Posterior vena cava (tissue), 2 donors: ENCODE data around the gene SORL1. TPM values are rescaled to one million over a fixed set of nuclear protein-coding genes. Genes with fewer than 3 reads are reported as not detected.
"Not testable (repeated sequence)": the region's sequence is repeated elsewhere in the genome, so short reads cannot be mapped to it uniquely, and the experiment has no call there.

Source experiments
- DNase-seq: peaks from one replicate; pipeline ENCODE4 v3.0.0-alpha.2; 2020; ENCODE audit warnings: low spot score
- intact Hi-C, 2 donors: fragments of 100-400 bp; cut with DNase I; formaldehyde crosslinking; loops; one replicate each; pipeline versions ENCODE4 v1.14.1 to v1.14.2; 2022 to 2023
- total RNA-seq, 2 donors: library from RNA; stranded (reverse); fragmentation: NEBNext Ultra II Directional; extraction: Animal tissue kit (Norgen Biotek cat#: 25700); gene quantifications; one replicate each; pipeline ENCODE4 v1.2.1, GENCODE V29; 2021
- donor health status: DM: yes; HTN: yes; CAD: no.
- donor health status: DM: yes; HTN: yes; CAD: no.

SORL1 gene
- total RNA-seq, 2 donors from 2014 or later, result 9.4 to 15.7 TPM

GRCh38 chr11:121466063-121466794 lies 14.1 kb downstream of the SORL1 start:
- intact Hi-C loops, result loop anchor here in 1 of 2 donors (5.0 kb wide), 1 partner anchor 51 kb away; no protein-coding TSS in a partner anchor

GRCh38 chr11:121467471-121467870 lies 15.4 kb downstream of the SORL1 start:
- DNase-seq, result no peak
- intact Hi-C loops, result loop anchor here in 1 of 2 donors (5.0 kb wide), 1 partner anchor 50 kb away; no protein-coding TSS in a partner anchor

More at GRCh38 chr11:121466063-121466794, 14.1 kb downstream of the SORL1 start:
- DNase-seq, result peak; percentile 95

DNA sequence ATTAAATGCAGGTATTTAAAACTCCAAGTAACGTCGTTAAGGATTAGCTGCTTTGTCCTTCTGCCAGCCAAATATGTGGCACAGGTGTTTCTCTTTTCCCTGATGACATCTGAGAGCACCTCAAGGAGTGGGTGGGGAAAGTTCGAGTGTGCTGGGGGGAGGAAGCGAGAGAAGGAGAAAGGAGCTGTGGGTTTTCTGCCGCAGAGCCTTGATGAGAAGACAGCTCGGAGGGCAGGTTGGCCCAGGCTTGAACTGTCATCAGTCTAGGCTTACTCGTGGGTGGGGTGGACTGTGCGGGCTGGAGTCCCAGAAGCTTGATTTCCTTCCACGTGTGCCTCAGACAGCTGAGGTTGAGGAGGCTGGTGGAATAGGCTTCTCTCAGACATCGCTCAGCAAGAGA lies 15.9 kb downstream of the SORL1 start:
- intact Hi-C loops, result loop anchor here in 1 of 2 donors (5.0 kb wide), 1 partner anchor 49 kb away; no protein-coding TSS in a partner anchor
- no peak for DNase-seq

DNA sequence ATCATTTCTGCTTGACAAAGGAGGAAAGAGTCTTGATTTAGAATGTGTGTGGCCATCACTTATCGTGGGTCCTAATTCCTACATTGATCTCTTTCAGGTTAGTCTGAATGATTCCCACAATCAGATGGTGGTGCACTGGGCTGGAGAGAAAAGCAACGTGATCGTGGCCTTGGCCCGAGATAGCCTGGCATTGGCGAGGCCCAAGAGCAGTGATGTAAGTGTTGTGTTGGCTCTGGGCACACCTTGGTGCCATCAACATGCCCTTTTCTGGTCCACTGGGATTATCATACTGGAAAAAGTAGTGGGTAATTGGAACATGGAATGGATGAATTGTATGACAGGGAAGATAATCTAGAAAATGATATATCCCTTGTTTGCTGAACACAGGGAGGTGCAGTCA lies 17.8 kb downstream of the SORL1 start:
- no peak for DNase-seq
- intact Hi-C loops, result loop anchor here in 1 of 2 donors (5.0 kb wide), 1 partner anchor 47 kb away; no protein-coding TSS in a partner anchor

GRCh38 chr11:121471167-121471566 lies 19.1 kb downstream of the SORL1 start:
- DNase-seq, result no peak
- intact Hi-C loops, result no loop called here

GRCh38 chr11:121472312-121472711 lies 20.2 kb downstream of the SORL1 start:
- DNase-seq, result no peak
- intact Hi-C loops, result no loop called here

GRCh38 chr11:121473064-121473777 lies 21.1 kb downstream of the SORL1 start:
- intact Hi-C loops, result no loop called here
- DNase-seq, result no peak

DNA sequence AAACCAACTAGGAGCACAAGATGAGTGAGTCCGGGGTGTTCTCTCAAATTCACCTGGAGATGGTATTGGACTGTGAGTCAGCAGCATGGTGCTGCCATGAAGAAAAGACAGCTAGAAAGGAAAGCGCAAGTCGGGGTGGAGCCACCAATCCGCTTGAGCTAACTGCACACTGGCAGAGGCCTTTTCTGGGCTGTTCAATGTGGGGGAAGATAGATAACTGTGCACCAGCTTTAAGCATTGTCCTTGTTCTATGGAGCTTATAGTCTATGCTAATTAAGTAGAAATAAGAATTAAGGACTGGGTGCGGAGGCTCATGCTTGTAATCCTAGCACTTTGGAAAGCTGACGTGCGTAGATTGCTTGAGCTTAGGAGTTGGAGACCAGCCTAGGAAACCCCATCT lies 22.6 kb downstream of the SORL1 start:
- no peak for DNase-seq
- intact Hi-C loops, result no loop called here

GRCh38 chr11:121476379-121477032 lies 24.4 kb downstream of the SORL1 start:
- DNase-seq, result no peak
- intact Hi-C loops, result no loop called here

- no peak for DNase-seq
Observed at GRCh38 chr11:121478226-121478894, 26.2 kb downstream of the SORL1 start.

DNA sequence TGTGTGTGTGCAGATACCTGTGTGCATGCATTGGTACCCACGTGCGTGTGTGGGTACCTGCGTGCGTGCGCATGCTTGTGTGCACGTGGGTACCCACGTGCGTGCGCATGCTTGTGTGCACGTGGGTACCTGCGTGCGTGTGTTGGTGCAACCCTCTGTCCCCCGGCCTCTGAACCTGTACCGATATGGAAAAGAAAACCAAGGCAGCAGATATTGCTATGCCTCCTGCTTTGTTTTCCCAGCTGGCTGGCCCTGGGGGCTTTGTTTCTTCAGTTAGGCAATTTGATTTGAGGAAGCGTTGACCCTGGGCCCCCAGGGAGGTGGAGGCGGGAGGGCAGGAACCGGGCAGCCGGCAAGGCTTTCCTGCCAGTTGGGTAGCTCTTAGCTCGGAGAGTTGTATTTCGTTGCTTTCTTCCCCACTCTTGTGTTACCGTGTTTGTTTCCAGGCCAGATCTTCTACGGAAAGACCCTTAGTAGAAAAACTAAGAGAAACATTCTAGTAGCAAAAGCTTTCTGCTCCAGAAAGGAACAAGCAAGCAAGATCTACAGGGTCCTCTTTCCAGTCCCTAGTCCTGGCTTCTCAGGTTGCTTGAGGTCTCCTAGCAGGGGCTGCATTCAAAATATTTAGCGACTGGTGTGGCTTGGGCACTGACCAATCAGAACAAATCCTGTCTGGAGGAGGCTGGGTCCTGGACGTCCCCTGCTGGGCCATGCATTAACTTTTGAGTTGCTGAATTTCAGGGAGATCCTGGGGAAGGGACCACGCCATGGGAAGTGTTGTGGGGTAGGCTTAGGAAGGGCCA lies 27.0 kb downstream of the SORL1 start:
- intact Hi-C loops, result no loop called here
- no peak for DNase-seq

More at GRCh38 chr11:121478226-121478894, 26.2 kb downstream of the SORL1 start:
- intact Hi-C loops, result no loop called here

- no peak for DNase-seq
- intact Hi-C loops, result no loop called here
Observed at GRCh38 chr11:121479698-121480238, 27.7 kb downstream of the SORL1 start.

GRCh38 chr11:121481484-121482230 lies 29.5 kb downstream of the SORL1 start:
- DNase-seq, intact Hi-C loops: not testable (repeated sequence)

DNA sequence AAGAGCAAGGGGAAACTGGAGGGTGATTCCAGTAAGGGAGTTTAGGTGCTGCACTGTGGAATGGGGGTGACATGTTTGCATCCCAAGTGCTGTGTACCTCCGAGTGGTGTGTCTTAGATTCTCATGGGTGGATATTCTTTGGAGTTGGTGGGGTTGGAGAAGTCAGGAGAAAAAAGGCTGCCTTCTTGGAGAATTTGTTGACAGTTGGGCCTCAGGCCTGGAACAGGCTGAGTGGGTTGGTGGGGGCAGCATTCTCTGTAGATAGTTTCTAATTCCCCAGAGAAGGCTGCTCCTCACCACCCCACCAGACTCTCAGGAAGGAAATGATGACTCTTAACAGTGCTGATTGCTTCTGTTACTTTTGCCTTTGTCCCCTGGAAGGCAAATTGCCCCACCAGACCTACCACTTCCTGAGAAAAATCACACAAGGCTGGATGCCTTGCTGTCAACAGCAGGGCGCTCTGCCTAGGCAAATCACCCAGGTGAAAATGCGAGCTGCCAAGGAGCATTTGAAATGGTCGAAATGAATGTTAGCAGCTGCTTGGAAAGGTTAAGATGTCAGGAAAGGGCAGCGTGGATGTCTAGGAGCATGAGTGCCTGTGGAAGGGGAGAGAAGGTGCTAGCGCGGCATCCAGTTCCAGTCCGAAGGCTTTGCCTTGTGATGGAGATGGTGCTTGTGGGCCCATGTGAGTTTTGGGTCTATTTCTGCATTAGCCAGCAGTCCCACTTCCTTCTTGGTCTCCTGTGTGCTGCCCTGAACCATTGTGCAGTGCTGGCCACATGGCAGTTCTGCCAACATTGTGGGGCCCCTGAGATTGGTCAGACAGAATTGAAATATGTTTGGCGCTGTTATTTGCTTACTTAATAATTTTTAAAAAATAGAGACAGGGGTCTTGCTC lies 30.4 kb downstream of the SORL1 start:
- no peak for DNase-seq
- intact Hi-C loops, result no loop called here

DNA sequence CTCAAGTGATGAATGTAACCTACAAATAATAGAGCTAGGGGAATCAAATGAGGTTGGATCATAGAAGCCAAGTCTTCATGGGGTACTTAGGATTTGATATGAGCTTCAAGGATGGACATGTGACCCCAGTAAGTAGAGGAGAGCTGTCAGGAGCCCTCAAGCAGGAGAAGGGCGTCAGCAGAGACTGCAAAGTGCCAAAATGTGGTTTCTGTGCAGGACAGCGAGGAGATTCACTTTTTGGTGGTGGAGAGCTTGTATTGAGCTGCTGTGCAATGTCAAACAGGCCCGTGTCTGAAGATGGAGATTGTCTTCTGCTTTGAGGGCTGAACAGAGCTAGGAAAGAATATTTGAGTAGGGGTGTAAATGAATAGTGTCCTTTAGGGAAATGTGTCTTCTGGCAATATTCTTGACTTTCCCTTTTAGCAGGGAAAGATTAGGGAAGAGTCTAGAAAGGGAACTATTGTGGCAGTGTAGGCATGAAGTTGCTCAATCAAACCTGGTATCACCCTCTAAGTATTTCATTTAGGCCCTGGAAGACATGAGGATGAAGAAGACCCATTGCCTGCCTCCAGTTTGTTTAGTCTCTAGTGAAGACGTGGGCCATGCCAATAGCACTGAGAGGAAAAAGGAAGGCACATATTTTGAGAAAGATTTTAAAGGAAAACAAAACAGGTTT lies 31.8 kb downstream of the SORL1 start:
- no peak for DNase-seq
- intact Hi-C loops, result no loop called here

DNA sequence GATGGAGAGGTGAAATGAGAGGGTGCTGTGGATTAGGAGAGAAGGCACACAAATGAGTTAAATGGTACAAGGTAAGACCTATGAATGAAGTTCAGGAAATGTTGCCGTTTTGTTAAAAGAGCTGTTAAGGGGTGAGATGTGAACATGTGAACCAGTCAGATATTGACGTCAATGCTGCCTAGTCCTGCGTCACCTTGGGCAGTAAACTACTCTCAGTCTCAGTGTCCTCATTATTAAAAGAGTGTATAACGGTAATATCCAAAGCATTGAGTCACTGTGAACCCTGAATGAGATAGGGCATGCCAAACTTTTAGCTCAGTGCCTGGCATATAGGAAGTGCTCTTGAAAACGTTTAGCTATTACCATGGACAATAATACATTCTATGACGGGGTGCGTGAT lies 33.1 kb downstream of the SORL1 start:
- intact Hi-C loops, result no loop called here
- DNase-seq, result no peak
